Left renal pelvis (tissue), 4 donors: ENCODE measurements around the gene IGIP. TPM values are rescaled to one million over a fixed set of nuclear protein-coding genes. Genes with fewer than 3 reads are reported as not detected.
A peak's percentile ranks its signal among the peaks of the same experiment; 100 is the strongest.
"Not testable (repeated sequence)": the region's sequence is repeated elsewhere in the genome, so short reads cannot be mapped to it uniquely, and the experiment has no call there.

Experiments used
- DNase-seq, 4 donors: peaks; one replicate each; pipeline ENCODE4 v3.0.0-alpha.2; 2013; ENCODE audit warnings: low read depth in 4 of 4, low spot score in 3 of 4
- polyA plus RNA-seq, 4 donors: library from polyadenylated mRNA; unstranded; fragments of 120-200 nt; gene quantifications; one replicate each; pipeline ENCODE4 v1.2.1, GENCODE V29; 2013; ENCODE audit not compliant: insufficient read length in 4 of 4

Gene IGIP
- polyA plus RNA-seq, 4 donors = 7.2 to 8.6 (median 8.3) TPM

DNA sequence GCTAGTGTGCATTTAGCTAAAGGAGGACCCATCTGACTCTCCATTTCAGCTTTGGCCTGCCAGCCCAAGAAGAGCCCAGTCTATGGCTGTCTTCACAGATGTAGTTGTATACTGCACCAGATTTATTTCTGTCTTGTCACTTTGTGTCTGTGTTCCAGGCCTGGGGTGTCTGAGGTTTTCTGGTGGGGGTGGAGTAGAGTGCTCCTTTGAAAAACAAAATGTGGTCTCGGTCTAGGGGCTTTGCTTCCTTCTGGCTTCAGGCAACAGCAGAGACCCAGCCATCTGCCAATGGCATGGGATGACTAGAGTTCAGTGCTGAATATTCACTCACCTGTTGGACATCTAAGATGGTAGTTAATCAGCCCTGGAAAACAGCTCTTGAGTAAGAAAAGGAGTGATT lies 10.9 kb downstream of the IGIP start:
- DNase-seq = no peak

DNA sequence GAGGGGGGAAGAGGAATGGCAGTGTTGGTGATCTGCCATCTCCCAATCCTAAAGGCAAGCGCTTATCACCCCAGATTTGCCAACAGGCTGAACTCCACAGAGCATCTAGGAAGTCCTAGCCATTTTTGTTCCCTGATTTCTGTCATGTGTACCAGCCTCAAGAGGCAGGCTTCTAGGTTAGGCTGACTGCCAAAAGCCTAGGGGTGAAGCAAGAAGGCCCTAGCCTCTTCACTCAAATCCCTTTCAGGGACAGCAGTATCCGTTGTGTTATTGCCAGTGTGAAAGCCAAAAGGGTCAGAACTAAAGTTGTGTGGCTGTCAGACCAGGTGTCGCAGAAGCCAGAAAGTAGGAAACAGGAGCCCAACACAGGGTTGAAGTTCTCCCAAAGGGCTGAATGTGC lies 14.7 kb downstream of the IGIP start:
- no peak for DNase-seq

DNA sequence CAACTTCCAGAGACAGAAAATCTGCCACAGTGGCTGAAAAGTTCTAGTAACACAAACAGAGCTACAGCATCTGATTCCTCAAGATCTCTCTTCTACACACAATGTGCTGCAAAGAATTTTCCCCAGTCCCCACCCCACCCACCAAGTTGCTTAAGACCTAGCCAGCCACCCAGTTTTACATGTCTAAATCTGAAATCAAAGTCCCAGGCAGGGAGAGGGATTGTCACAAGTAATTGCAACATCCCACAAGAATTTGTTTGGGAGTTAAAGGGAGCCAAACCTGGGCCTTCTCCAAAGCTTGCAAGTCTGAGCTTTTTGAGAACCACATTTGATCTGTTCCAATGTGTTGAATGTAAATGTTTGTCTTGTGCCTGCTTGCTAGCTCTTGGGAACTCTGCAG lies 15.5 kb downstream of the IGIP start:
- DNase-seq = no peak

DNA sequence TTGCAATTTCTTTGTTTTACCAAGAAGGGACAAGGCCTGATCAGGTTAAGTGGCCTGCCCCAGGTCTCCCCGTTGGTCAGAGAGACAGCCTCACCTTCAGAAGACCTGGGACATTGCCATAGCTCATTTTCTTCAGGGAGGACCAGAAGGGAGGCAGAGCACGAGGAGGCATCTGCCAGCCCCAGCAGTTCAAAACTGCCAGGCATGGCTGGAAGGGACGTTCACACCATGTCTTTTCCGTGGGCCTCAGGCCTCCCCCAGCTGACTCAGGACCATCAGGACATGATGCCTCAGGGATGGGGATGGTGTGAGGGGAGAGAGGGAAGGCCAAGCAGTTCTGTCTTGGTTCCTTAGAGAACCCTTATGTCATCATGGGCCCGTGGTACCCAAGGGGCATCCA lies 16.5 kb downstream of the IGIP start:
- DNase-seq = no peak

DNA sequence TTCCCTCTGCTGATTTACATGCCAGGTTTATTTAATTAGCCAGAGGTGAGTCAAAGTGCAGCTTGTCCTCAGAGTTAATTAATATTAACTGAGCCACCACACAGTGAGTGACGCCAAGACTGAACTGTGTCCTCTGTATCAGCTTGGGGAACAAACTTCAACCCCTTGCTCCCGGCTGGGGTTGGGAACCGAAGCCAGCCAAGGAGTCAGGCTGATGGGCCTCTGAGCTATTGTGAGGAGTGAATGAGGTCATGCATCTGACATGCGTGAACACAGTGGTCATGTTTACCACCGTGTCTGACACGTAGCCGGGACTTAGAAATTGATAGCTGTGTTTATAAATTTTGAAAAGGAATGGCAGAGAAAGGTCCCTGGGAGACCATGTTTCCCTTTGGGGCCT lies 17.1 kb downstream of the IGIP start:
- DNase-seq = no peak

DNA sequence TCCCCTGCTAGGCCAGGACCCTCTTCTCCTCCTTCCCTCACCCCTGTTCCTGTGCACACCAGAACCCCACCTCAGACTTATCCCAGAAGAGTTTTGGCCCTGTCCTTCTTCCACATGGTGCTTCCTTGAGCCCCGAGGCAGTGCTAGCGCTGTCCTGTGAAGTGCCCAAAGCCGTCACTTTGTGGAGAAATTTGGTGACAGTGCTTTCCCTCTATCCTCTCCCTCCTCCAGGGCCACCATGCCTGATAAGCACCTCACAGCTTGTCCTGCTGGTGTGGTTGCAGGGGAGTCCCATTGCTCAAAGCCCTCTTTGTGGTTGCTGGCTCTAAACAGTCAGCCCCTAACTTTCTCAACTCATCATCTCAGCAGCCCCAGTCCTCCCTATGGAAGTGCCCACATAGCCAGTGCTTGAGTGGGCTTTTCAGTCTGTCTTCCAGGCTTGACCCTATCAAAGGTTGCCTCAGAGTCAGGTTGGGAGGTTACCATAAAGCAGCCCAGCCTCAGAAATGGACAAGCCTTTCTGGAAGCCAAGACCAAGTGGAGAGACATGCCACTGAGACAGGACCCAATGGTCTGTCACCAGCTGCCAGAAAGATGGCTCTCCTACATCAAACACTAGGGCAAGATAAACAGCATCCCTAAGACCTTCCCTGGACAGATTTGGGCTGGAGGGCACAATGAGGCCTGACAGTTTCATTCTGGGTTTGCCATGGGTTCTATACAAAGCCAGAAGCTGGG lies 18.0 kb downstream of the IGIP start:
- no peak for DNase-seq

DNA sequence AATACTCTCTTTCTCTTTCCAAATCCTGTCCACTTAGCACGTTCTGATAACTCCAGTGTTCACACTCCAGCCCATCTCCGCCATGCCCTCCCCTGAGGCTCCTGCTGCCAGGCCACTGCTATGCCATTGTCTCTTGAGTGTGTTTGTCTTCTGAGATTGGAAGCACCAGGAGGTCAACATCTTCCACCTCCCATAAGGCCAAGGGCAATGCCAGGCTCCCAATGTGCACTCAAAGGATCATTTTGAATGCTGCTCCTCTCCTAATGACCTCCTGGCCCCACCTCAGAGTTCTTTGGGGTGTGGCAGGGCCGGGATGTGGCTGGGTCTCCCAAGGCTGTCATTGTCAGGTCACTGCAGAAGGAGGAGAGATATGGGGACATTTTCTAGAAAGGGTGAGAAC lies 19.5 kb downstream of the IGIP start:
- DNase-seq = no peak

DNA sequence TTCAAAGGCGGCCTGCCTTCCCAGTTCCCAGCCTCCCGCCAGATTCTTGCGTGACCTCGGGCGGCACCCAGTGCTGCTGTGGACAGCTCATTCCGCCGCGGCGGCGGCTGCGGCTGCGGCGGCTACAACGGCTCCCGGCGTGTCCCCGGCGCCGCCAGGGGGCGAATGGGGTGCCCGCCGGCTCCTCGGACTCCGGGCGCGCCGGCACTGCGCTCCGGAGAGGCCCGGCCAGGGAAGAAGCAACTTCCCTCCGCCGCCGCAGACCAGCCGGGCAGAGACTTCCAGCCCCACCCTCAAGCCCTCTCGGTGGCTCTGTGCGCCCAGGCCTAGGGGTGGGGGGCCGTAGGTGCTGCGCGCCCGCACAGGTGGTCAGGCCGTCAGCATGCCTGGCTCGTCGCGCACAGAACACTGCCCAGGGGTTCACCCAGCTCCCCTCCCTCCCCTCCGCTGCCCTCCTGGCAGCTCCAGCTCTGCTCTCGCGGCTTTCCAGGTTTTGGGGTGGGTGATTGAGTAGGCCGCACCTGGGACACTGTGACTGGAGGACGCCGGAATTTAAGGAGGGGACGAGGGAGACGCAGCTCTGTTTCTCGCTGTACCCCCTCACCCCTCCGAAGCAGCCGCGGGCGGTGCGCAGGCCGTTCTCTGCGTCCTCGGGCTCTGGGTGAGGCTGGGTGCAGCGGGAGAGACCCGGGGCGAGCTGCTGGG lies 20.2 kb downstream of the IGIP start:
- peak in 3 of 4 donors; percentile 48 to 55 (median 53) for DNase-seq

DNA sequence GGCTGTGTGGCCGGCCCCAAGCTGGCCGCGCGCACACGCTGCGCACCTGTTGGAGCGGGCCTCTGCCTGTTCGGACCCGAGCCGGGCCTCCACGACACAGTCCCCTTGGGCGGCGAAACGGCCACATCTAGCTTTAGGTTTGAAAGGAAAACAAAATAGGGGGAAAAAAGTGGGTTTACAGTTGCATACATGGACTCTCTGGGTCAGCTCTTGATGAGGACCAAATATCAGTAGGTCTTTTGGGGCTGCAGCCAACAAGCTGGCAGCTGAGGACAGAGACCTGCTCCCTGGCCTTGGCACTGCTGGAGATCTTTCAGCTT lies 20.7 kb downstream of the IGIP start:
- DNase-seq = no peak

DNA sequence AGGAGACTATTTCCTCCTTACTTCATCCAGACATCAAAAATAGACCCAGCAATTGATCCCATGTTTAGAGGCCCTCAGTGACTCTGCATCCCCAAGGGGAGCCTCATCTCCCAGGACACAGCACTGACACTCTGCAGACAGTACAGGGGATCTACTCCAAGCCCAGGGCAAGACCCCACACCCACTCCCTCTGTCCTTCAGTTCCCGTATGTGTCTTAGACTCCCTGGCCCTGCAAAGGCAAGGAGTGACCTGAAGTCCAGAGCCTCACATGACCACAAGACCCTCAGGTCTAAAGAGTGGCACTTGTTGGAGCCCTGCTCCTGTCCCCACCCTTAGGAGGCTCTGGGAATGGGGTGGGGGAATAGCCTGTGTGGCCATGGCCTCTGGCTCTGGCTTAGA lies 21.7 kb downstream of the IGIP start:
- no peak for DNase-seq

DNA sequence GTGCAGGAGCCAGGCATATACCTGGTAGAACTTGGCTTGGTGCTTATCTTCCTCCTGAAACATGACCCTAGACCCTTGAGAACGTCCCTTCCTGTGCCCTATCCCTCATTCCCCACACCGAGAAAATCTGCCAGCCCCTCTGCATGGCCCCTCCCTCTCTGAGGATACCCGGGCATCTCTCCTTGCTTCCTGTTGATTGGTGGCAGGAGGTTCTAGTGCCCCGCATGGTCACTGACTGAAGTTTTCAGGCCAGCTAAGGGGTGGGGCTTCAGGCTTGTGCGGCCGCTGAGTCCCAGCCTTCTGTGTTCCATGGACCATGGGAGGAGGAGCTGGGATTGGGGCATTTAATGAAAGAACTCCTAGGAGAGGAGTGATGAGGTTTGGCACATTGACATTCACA lies 22.8 kb downstream of the IGIP start:
- no peak for DNase-seq

DNA sequence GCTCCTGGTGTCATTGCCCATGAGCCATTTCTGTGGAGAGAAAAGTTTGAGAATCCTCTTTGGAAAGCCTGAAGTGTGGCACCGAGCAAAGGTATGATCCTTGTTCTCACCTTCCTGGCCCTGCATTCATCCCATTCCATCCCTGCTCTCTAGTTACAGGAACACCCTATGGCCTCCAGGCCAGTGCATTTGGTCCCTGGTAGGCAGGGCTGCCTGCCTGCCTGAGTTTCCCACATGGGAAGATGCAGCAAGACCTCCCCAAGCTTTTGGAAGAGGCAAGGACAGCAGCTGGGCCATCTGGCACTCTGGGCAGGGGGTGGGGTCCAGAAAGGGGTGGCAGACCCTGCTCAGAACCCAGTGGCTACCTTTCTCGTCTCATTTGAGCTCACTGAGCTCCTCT lies 24.5 kb downstream of the IGIP start:
- no peak for DNase-seq

DNA sequence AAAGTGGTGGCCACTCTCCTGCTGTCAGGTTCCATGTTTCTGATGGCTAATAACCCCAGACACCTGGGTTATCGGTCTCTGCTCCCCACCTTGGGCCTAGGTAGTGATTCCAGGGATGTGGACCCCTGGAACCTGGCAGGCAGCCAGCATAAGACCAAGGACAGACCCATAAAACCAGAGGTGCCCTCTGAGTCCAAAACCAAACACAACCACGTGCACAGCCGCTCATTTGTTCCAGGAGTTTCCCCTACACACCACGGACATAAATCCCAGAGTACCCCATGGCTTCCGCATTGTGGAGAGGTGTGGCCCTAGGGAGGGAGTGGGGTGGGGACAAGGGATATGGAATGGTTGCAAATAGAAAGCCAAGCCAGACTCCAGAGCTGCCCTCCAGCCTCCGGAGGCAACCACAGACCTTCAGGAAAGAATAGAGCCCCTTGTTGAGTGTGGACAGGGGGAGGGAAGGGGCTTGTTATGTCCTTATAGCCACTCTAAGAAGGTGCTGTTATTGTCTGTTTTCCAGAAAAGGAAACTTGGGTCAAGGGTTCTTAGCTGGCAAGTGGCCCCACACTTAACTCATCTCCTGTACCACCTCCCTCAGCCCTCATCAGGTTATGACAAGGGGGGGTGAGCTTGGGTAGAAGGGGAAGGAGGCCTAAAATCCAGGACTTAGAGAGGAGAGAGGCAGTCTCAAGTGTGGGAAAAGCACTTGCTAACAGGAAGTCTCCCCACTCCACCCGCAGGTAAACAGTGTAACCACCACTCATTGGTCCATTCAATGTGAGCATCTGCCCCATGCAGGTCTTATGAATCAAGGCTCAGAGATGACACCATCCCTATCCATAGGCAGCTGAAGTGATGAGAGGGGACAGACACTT lies 25.6 kb downstream of the IGIP start:
- no peak for DNase-seq

DNA sequence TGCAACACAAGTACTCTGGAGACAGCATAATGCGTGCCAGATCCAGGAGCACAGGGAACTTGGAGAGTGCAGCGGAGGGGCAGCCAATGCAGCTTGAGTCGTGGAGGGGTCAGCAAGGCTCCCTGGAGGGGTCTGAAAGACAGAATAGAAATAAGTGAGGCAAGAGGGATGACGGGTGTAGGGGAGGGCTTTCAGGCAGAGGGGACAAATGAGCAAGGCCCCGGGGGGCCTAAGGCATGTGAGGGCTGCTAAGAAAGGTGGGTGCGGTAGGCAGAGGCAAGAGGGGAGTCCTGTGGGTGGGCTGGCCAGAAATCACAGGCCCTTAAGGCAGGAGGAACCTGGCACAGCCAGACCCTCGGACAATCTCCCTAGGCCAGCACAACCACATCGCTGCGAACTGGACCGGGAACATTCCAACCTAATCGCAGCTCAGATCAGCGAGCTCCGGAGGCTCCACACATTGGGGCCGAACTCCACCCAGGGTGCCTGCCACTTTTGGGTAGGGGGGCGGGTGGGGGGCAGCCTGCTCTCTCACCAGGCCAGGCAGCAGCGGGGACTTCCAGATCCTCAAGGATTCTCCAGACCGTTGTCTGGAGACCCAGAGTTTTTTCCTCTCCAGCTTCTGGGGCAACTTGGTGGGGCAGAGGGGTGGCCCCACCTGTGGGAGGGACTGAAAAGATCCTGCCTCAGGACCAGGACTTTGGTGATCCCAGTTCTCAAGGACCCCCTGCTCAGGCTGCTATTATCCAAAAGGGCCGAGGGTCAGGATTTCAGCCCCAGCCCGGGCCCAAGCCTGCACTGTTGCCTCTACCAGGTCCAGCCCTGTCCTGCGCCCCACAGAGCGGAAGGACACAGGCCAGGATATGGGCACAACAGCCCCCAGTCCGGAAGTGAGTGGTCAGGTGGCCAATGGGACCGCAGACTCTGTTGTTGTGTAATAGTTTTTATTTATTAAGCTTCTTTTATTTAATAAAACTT lies 26.6 kb downstream of the IGIP start:
- DNase-seq = no peak

DNA sequence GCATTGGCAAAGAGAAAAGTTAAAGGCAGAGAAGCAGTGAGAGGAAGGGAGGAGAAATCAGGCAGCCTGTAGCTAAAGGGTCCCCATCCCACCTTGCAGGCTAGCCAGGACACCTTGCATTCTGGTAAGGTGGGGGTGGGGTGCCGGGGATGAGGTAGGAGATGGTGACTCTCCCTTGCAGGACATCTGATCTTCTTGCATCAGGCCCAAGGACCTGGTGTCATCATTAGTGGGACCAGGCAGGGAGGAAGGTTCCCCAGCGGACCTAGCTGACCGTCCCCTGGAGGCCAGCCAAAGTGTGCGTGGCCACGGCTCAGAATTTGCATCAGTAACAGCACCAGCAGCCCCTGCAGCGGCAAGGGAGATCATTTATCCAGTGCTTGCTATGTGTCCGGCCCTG lies 27.5 kb downstream of the IGIP start:
- DNase-seq = no peak

DNA sequence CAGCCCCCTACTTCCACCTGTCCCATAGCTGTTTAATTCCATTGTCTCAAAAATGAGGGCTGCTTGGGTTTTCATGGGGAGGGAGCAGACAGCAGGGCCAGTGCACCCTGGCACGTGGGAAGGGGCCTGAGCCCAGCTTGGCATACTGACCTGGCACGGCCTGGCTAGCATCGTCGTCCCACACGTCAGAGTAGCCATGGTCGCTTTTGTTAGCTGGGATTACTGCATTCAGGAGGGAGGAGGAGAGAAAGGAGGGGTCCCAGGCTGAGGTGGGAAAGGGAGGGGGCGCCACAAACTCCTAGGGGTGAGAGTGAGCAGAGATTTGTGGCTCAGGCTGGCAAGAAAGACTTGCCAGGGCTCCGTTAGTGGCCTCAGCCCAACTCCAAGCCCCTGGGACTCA lies 28.2 kb downstream of the IGIP start:
- DNase-seq = no peak

DNA sequence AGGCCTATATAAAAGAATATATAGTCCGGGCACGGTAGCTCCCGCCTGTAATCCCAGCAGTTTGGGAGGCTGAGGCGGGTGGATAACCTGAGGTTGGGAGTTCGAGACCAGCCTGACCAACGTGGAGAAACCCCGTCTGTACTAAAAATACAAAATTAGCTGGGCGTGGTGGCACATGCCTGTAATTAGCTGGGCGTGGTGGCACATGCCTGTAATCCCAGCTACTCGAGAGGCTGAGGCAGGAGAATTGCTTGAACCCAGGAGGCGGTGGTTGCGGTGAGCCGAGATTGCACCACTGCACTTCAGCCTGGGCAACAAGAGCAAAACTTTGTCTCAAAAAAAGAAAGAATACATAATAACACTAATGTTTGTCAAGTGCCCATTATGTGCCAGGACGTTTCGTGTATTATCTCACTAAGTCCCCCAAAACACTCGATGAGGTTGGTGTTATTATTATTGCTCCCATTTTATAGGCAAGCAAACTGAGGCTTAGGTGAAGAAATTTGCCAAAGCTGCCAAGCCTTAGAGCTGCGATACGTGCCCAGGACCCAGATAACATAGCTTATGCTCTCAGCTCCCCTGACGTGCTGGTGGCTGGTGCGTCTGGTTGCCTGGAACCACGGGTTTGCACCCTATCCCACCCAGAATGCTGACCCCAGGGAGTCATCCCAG lies 29.1 kb downstream of the IGIP start:
- not testable (repeated sequence) for DNase-seq

DNA sequence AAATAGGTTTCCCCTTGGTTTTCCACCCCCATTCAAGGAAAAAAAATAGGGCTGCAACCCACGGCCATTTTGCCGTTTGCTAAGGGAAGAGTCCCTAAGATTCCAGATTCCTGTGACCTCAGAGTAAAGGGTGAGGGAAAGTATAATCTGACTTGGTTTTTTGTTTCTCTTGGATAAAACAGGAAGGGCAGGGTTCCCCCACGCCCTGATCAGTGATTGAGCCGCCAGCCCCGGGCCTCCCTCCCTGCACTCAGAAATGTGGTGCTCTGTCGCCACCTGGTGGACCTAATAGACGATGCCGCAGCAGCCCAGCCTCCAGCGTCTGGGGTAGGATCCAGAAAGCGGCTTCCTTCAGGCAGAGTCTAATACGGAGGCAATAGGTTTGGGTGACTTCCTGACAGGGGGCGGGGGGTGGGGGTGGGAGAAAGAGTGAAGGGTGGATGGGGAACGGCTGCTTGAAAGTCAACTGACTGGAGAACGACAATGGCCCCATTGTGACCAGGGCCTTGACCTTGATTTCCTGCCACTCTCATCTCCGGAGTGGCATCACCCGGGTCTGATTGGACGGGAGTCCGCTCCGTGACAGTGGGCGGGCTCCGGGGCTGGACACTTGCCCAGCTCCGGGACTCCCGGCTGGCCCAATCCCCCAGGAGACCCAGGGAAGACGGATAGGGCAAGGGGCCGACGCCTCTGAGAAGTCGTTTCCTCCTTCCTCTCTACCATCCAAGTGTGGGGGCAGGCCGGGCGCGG lies 31.5 kb downstream of the IGIP start:
- peak; percentile 66 to 76 (median 74) for DNase-seq
